Measurements from ENCODE around the gene CTNNA3.

- TF ChIP-seq CTCF (conservative IDR thresholded peaks at IDR 0.05; ENCODE audit: low read length) (no peak), EZH2phosphoT487 (IDR thresholded peaks at IDR 0.05; ENCODE audit: borderline replicate concordance) (no peak)
Observed at GRCh38 chr10:66837990-66838389, 858.0 kb downstream of the CTNNA3 start.
